ENCODE data around the gene GNA12. TPM values are rescaled to one million over a fixed set of nuclear protein-coding genes. Genes with fewer than 3 reads are reported as not detected.

Gene GNA12
- total RNA-seq, 1 experiment from 2014 or later, result 35.5 TPM

- CTCF ChIA-PET, result interaction anchor here (0.5 kb wide), 1 partner anchor 143 kb away, joined by 5 read pairs; no protein-coding TSS in a partner anchor
- no peaks in the 10 kb centered on the region for H3K36me3 ChIP-seq (ENCODE audit: insufficient read depth, low read length, poor library complexity, severe bottlenecking)
Measured at GRCh38 chr7:2715341-2716231, 128.5 kb downstream of the GNA12 start.

GRCh38 chr7:2714636-2715035 is 129.5 kb downstream of the GNA12 start:
- no peaks in the 10 kb centered on the region for H3K9me3 ChIP-seq (ENCODE audit: low read depth, low read length, poor library complexity, severe bottlenecking)
- H3K36me3 ChIP-seq (ENCODE audit: insufficient read depth, low read length, poor library complexity, severe bottlenecking), result no peaks in the 10 kb centered on the region
- no peak overlapping the region for H3K4me3 ChIP-seq (ENCODE audit: low read depth, low read length, poor library complexity, severe bottlenecking)
- BruUV-seq (replicated peaks), result no TSS peak
- no peaks in the 10 kb centered on the region for H3K4me1 ChIP-seq (ENCODE audit: insufficient read depth, low read length, poor library complexity, severe bottlenecking)
- POLR2A ChIA-PET (ENCODE audit: low non-redundant PET), result no interaction called here
- no peaks in the 10 kb centered on the region for H3K27me3 ChIP-seq (replicated peaks; ENCODE audit: insufficient read depth, low read depth, low read length, poor library complexity)
- intact Hi-C loops (cut with micrococcal nuclease; ENCODE audit: unreplicated experiment), result loop anchor here (10.0 kb wide), 1 partner anchor 260 kb away; no protein-coding TSS in a partner anchor
- H3K27ac ChIP-seq (ENCODE audit: low read depth, low read length, poor library complexity, severe bottlenecking), result no peak overlapping the region
- CTCF ChIA-PET, result no interaction called here
- DNase-seq (ENCODE audit: low spot score), result no peak
- TF ChIP-seq CTCF (conservative IDR thresholded peaks at IDR 0.05; ENCODE audit: low read depth, low read length), result no peak
- no peak for TF ChIP-seq EZH2 (IDR thresholded peaks at IDR 0.05; ENCODE audit: borderline replicate concordance, low read depth, low read length, poor library complexity, severe bottlenecking)

More at GRCh38 chr7:2715341-2716231, 128.5 kb downstream of the GNA12 start:
- Histone ChIP-seq H3K4me1 (ENCODE audit: insufficient read depth, low read length, poor library complexity, severe bottlenecking) (no peaks in the 10 kb centered on the region), H3K27ac (ENCODE audit: low read depth, low read length, poor library complexity, severe bottlenecking) (no peak overlapping the region), H3K27me3 (replicated peaks; ENCODE audit: insufficient read depth, low read depth, low read length, poor library complexity) (no peaks in the 10 kb centered on the region), H3K9me3 (ENCODE audit: low read depth, low read length, poor library complexity, severe bottlenecking) (no peaks in the 10 kb centered on the region), H3K4me3 (ENCODE audit: low read depth, low read length, poor library complexity, severe bottlenecking) (no peak overlapping the region)
- TF ChIP-seq EZH2 (IDR thresholded peaks at IDR 0.05; ENCODE audit: borderline replicate concordance, low read depth, low read length, poor library complexity, severe bottlenecking), result no peak
- TF ChIP-seq CTCF (conservative IDR thresholded peaks at IDR 0.05; ENCODE audit: low read depth, low read length), result no peak
- intact Hi-C loops (cut with micrococcal nuclease; ENCODE audit: unreplicated experiment), result loop anchor here (10.0 kb wide), 1 partner anchor 261 kb away; no protein-coding TSS in a partner anchor
- POLR2A ChIA-PET (ENCODE audit: low non-redundant PET), result no interaction called here
- no TSS peak for BruUV-seq (replicated peaks)
- DNase-seq (ENCODE audit: low spot score), result no peak

GRCh38 chr7:2713978-2714377 is 130.1 kb downstream of the GNA12 start:
- H3K4me3 ChIP-seq (ENCODE audit: low read depth, low read length, poor library complexity, severe bottlenecking), result no peak overlapping the region
- H3K4me1 ChIP-seq (ENCODE audit: insufficient read depth, low read length, poor library complexity, severe bottlenecking), result no peaks in the 10 kb centered on the region
- intact Hi-C loops (cut with micrococcal nuclease; ENCODE audit: unreplicated experiment), result loop anchor here (10.0 kb wide), 1 partner anchor 259 kb away; no protein-coding TSS in a partner anchor
- DNase-seq (ENCODE audit: low spot score), result no peak
- TF ChIP-seq EZH2 (IDR thresholded peaks at IDR 0.05; ENCODE audit: borderline replicate concordance, low read depth, low read length, poor library complexity, severe bottlenecking) (no peak), CTCF (conservative IDR thresholded peaks at IDR 0.05; ENCODE audit: low read depth, low read length) (no peak)
- no peaks in the 10 kb centered on the region for H3K36me3 ChIP-seq (ENCODE audit: insufficient read depth, low read length, poor library complexity, severe bottlenecking)
- ChIA-PET CTCF (no interaction called here), POLR2A (ENCODE audit: low non-redundant PET) (no interaction called here)
- H3K27me3 ChIP-seq (replicated peaks; ENCODE audit: insufficient read depth, low read depth, low read length, poor library complexity), result no peaks in the 10 kb centered on the region
- no TSS peak for BruUV-seq (replicated peaks)
- H3K27ac ChIP-seq (ENCODE audit: low read depth, low read length, poor library complexity, severe bottlenecking), result no peak overlapping the region
- no peaks in the 10 kb centered on the region for H3K9me3 ChIP-seq (ENCODE audit: low read depth, low read length, poor library complexity, severe bottlenecking)

Data from A673 (cell line).